SK-N-SH (cell line): Measurements from ENCODE around the gene HBB. TPM values are rescaled to one million over a fixed set of nuclear protein-coding genes. Genes with fewer than 3 reads are reported as not detected.

Source experiments
- CTCF ChIA-PET: fragments of 300-600, 350-600 bp; formaldehyde crosslinking; extraction: SDS; loops from one replicate; lab custom pipeline; 2021; lab: Yijun Ruan, JAX
- POLR2A ChIA-PET: fragments of 350-600 bp; sonication (Branson Sonifier 250); formaldehyde crosslinking; extraction: SDS; loops from one replicate; lab custom pipeline; 2020; ENCODE audit warnings: antibody characterized with exemption, inconsistent platforms; lab: Yijun Ruan, JAX
- DNase-seq: peaks from one replicate; pipeline ENCODE4 v3.0.0; 2012
- H2AFZ ChIP-seq: fragments of 200-600 bp; sonication (generic); 2 replicates; pipeline ENCODE4 v1.8.1; 2016; ENCODE audit warnings: antibody characterized with exemption, mild to moderate bottlenecking, low read depth
- H3F3A ChIP-seq: fragments of 200-600 bp; sonication (generic); replicated peaks from 2 replicates; pipeline ENCODE3; 2016; ENCODE audit warnings: antibody characterized with exemption, mild to moderate bottlenecking; ENCODE audit not compliant: insufficient read depth
- H3K27ac ChIP-seq, 2 experiments: fragments of 200-500 bp in 1 of 2; fragments of 200-600 bp in 1 of 2; sonication (Bioruptor generic) in 1 of 2; sonication (generic), shearing (Covaris generic) in 1 of 2; 2 replicates each; pipeline versions ENCODE4 v1.5.1 to v1.6.1; 2014 to 2016; ENCODE audit warnings: low read depth in 2 of 2, inconsistent platforms in 1 of 2, low read length in 1 of 2, mild to moderate bottlenecking in 1 of 2, mixed read lengths in 1 of 2
- H3K27me3 ChIP-seq: fragments of 200-600 bp; sonication (generic), shearing (Covaris generic); 2 replicates; pipeline ENCODE4 v1.6.1; 2016; ENCODE audit warnings: mixed run types; ENCODE audit not compliant: insufficient read depth
- H3K36me3 ChIP-seq, 2 experiments: fragments of 200-500 bp in 1 of 2; fragments of 200-600 bp in 1 of 2; sonication (Bioruptor generic) in 1 of 2; sonication (generic) in 1 of 2; replicated peaks in 1 of 2; 2 replicates each; pipeline versions ENCODE3 to v1.5.1; 2014 to 2016; ENCODE audit warnings: low read length in 1 of 2, mild to moderate bottlenecking in 1 of 2; ENCODE audit not compliant: insufficient read depth in 2 of 2, control insufficient read depth in 1 of 2
- H3K4me1 ChIP-seq, 2 experiments: fragments of 200-500 bp in 1 of 2; fragments of 200-600 bp in 1 of 2; sonication (Bioruptor generic) in 1 of 2; sonication (generic), shearing (Covaris generic) in 1 of 2; 2 replicates each; pipeline versions ENCODE4 v1.5.1 to v1.6.1; 2014 to 2016; ENCODE audit warnings: low read depth in 1 of 2, low read length in 1 of 2, mixed run types in 1 of 2; ENCODE audit not compliant: insufficient read depth in 2 of 2, control insufficient read depth in 1 of 2
- H3K4me2 ChIP-seq: fragments of 200-600 bp; sonication (generic), shearing (Covaris generic); 2 replicates; pipeline ENCODE4 v1.6.1; 2017; ENCODE audit warnings: mixed run types
- H3K4me3 ChIP-seq, 2 experiments: fragments of 200-500 bp in 1 of 2; fragments of 200-600 bp in 1 of 2; sonication (Bioruptor generic) in 1 of 2; sonication (generic), shearing (Covaris generic) in 1 of 2; 2 replicates each; pipeline versions ENCODE4 v1.5.1 to v1.8.1; 2014 to 2016; ENCODE audit warnings: low read depth in 2 of 2, inconsistent platforms in 1 of 2, low read length in 1 of 2, mild to moderate bottlenecking in 1 of 2, mixed read lengths in 1 of 2, moderate library complexity in 1 of 2
- H3K79me2 ChIP-seq: fragments of 200-600 bp; sonication (generic); 2 replicates; pipeline ENCODE4 v1.8.1; 2017; ENCODE audit warnings: mild to moderate bottlenecking; ENCODE audit not compliant: insufficient read depth
- H3K9ac ChIP-seq: fragments of 200-600 bp; sonication (generic); 2 replicates; pipeline ENCODE4 v1.6.1; 2017; ENCODE audit warnings: mixed run types
- H3K9me2 ChIP-seq: fragments of 200-600 bp; sonication (generic); 2 replicates; pipeline ENCODE4 v1.6.1; 2017; ENCODE audit warnings: mixed run types
- H3K9me3 ChIP-seq: fragments of 200-600 bp; sonication (generic); 2 replicates; pipeline ENCODE4 v1.6.1; 2017; ENCODE audit warnings: mixed run types, mild to moderate bottlenecking, moderate library complexity
- H4K20me1 ChIP-seq: fragments of 200-600 bp; sonication (generic); 2 replicates; pipeline ENCODE4 v1.6.1; 2017; ENCODE audit warnings: mild to moderate bottlenecking, mixed run types; ENCODE audit not compliant: insufficient read depth
- CTCF ChIP-seq: fragments of 200-600 bp; sonication (generic); IDR thresholded peaks from 2 replicates; pipeline ENCODE4 v1.6.1; 2017; ENCODE audit warnings: antibody characterized with exemption, mild to moderate bottlenecking, moderate library complexity
- EP300 ChIP-seq, 2 experiments: IDR thresholded peaks; 2 replicates each; pipeline versions ENCODE4 v1.4.0 to v1.6.1; 2012; ENCODE audit warnings: borderline replicate concordance in 1 of 2, low read depth in 1 of 2, low read length in 1 of 2
- EZH2phosphoT487 ChIP-seq: fragments of 200-600 bp; sonication (generic); IDR thresholded peaks from 2 replicates; pipeline ENCODE4 v1.6.1; 2017; ENCODE audit warnings: low read depth, mixed run types, mild to moderate bottlenecking, antibody characterized with exemption, moderate library complexity, borderline replicate concordance
- FOSL2 ChIP-seq: IDR thresholded peaks from 2 replicates; pipeline ENCODE4 v1.4.0; 2012; ENCODE audit warnings: low read depth, mild to moderate bottlenecking, moderate library complexity, borderline replicate concordance
- FOXJ3 ChIP-seq: sonication (generic); formaldehyde crosslinking; IDR thresholded peaks from 2 replicates; pipeline ENCODE4 v1.5.1; 2020; ENCODE audit warnings: mild to moderate bottlenecking, missing genetic modification reagents
- FOXM1 ChIP-seq: IDR thresholded peaks from 2 replicates; pipeline ENCODE4 v1.4.0; 2012; ENCODE audit warnings: low read depth, mild to moderate bottlenecking
- GATA2 ChIP-seq: sonication (generic); formaldehyde crosslinking; IDR thresholded peaks from 2 replicates; pipeline ENCODE4 v1.5.0; 2020; ENCODE audit warnings: mild to moderate bottlenecking, missing genetic modification reagents
- MAX ChIP-seq: IDR thresholded peaks from 2 replicates; pipeline ENCODE4 v1.4.0; 2012; ENCODE audit warnings: low read depth
- MEF2A ChIP-seq: IDR thresholded peaks from 2 replicates; pipeline ENCODE4 v1.4.0; 2012; ENCODE audit warnings: low read depth, borderline replicate concordance
- NFIC ChIP-seq: IDR thresholded peaks from 2 replicates; pipeline ENCODE4 v1.4.0; 2012; ENCODE audit warnings: borderline replicate concordance
- RAD21 ChIP-seq: IDR thresholded peaks from 2 replicates; pipeline ENCODE4 v1.6.1; 2012; ENCODE audit warnings: mild to moderate bottlenecking, low read length
- REST ChIP-seq: IDR thresholded peaks from 2 replicates; pipeline ENCODE4 v1.6.1; 2012; ENCODE audit warnings: mild to moderate bottlenecking, low read depth, low read length, moderate library complexity
- SMC3 ChIP-seq: IDR thresholded peaks from 2 replicates; pipeline ENCODE4 v1.6.1; 2012; ENCODE audit warnings: low read depth, low read length, improper control_type of control experiment
- TCF12 ChIP-seq: IDR thresholded peaks from 2 replicates; pipeline ENCODE4 v1.4.0; 2012
- YY1 ChIP-seq: IDR thresholded peaks from 2 replicates; pipeline ENCODE4 v1.4.0; 2012; ENCODE audit warnings: low read depth, mild to moderate bottlenecking
- WGBS: methylation state at CpG from one replicate; pipeline ENCODE4 v1.1.6; 2017; ENCODE audit warnings: low lambda C conversion rate; 5-methylcytosine and 5-hydroxymethylcytosine counted together
- polyA plus RNA-seq, 3 experiments: library from polyadenylated mRNA; depleted of rRNA; stranded (reverse); fragments of >200 nt; gene quantifications; 2 replicates each; pipeline ENCODE4 v1.2.3, GENCODE V29; 2012

HBB gene
- polyA plus RNA-seq, 1 of the 3 experiments (the other 2 are of a cell fraction) = not detected

- Histone ChIP-seq H3K4me2 (no peak overlapping the region), H3K27ac (no peak overlapping the region), H3K4me3 (no peak overlapping the region), H3F3A (no peaks in the 10 kb centered on the region), H3K36me3 (no peaks in the 10 kb centered on the region), H4K20me1 (no peaks in the 10 kb centered on the region), H3K9ac (no peak overlapping the region), H3K9me2 (no peaks in the 10 kb centered on the region), H3K27me3 (peaks cover 22% of the 10 kb centered on the region), H3K79me2 (no peaks in the 10 kb centered on the region), H3K4me1 (no peaks in the 10 kb centered on the region), H2AFZ (no peak overlapping the region), H3K9me3 (no peaks in the 10 kb centered on the region)
- TF ChIP-seq EP300 (IDR thresholded peaks at IDR 0.05; ENCODE audit: borderline replicate concordance in 1 of 2, low read depth in 1 of 2, low read length in 1 of 2) (no peak), FOSL2 (no peak), FOXJ3 (CRISPR knock-in tag) (no peak), TCF12 (no peak), YY1 (no peak), CTCF (no peak), FOXM1 (no peak), MEF2A (no peak), NFIC (no peak), MAX (no peak), GATA2 (CRISPR knock-in tag) (no peak)
- DNase-seq = no peak
- POLR2A ChIA-PET = no interaction called here
- 6% methylated on average over 2 of the region's 2 CpGs for WGBS
- CTCF ChIA-PET = interaction anchor here (0.6 kb wide), 1 partner anchor 1547 kb away, joined by 3 read pairs; no protein-coding TSS in a partner anchor
Measured at GRCh38 chr11:5265832-5266231, 39.0 kb upstream of the HBB start.

- Histone ChIP-seq H3F3A (no peaks in the 10 kb centered on the region), H3K9me2 (no peaks in the 10 kb centered on the region), H3K27ac (no peak overlapping the region), H3K9me3 (no peaks in the 10 kb centered on the region), H4K20me1 (no peaks in the 10 kb centered on the region), H3K79me2 (no peaks in the 10 kb centered on the region), H3K36me3 (no peaks in the 10 kb centered on the region), H3K9ac (no peak overlapping the region), H3K4me3 (no peak overlapping the region), H2AFZ (no peak overlapping the region), H3K4me2 (no peak overlapping the region), H3K4me1 (no peaks in the 10 kb centered on the region), H3K27me3 (no peaks in the 10 kb centered on the region)
- TF ChIP-seq SMC3 (no peak), EZH2phosphoT487 (no peak), TCF12 (no peak), RAD21 (no peak), REST (no peak)
- no peak for DNase-seq
- ChIA-PET CTCF (no interaction called here), POLR2A (no interaction called here)
- 7% methylated on average over 6 of the region's 7 CpGs for WGBS
Measured at GRCh38 chr11:5258543-5259262, 31.8 kb upstream of the HBB start.
